Astrocyte of the spinal cord (primary cell): ENCODE results near the gene MPDZ.

Source experiments
- DNase-seq: peaks from one replicate; pipeline ENCODE4 v3.0.0; 2011; ENCODE audit warnings: low read depth, low spot score
- H3K4me3 ChIP-seq: 2 replicates; pipeline ENCODE4 v1.5.1; 2011; ENCODE audit warnings: low read depth, mild to moderate bottlenecking, low read length, moderate library complexity
- CTCF ChIP-seq: IDR thresholded peaks from 2 replicates; pipeline ENCODE4 v1.5.1; 2012; ENCODE audit warnings: low read depth, mild to moderate bottlenecking, low read length, inconsistent platforms
- in situ Hi-C: cut with HindIII; loops from 2 replicates; pipeline ENCODE4 v1.10.0; 2017; ENCODE audit warnings: low sequenced_read_pairs

Gene MPDZ

GRCh38 chr9:13095056-13095455 is 184.4 kb downstream of the MPDZ start:
- no peak for DNase-seq
- no peak overlapping the region for H3K4me3 ChIP-seq
- in situ Hi-C loops, result no loop called here
- TF ChIP-seq CTCF, result no peak

- TF ChIP-seq CTCF, result no peak
- no peak for DNase-seq
- in situ Hi-C loops, result no loop called here
- no peak overlapping the region for H3K4me3 ChIP-seq
Observed at GRCh38 chr9:13090628-13091027, 188.9 kb downstream of the MPDZ start.

GRCh38 chr9:13089666-13090065 is 189.8 kb downstream of the MPDZ start:
- no peak for TF ChIP-seq CTCF
- H3K4me3 ChIP-seq, result no peak overlapping the region
- no peak for DNase-seq
- in situ Hi-C loops, result no loop called here

- in situ Hi-C loops, result no loop called here
- TF ChIP-seq CTCF, result peak; percentile 66
- peak; percentile 66 for DNase-seq
- H3K4me3 ChIP-seq, result peak overlapping the region; percentile 6
Observed at GRCh38 chr9:13088720-13089427, 190.6 kb downstream of the MPDZ start.

GRCh38 chr9:13083963-13084528 is 195.4 kb downstream of the MPDZ start:
- no peak for TF ChIP-seq CTCF
- DNase-seq, result peak; percentile 70
- no peak overlapping the region for H3K4me3 ChIP-seq
- in situ Hi-C loops, result no loop called here

GRCh38 chr9:13083366-13083765 is 196.1 kb downstream of the MPDZ start:
- no peak for TF ChIP-seq CTCF
- in situ Hi-C loops, result no loop called here
- DNase-seq, result no peak
- no peak overlapping the region for H3K4me3 ChIP-seq
